HepG2 (cell line): ENCODE measurements around the gene HRC. TPM values are rescaled to one million over a fixed set of nuclear protein-coding genes. Genes with fewer than 3 reads are reported as not detected.

Experiments used
- BCLAF1 ChIP-seq: fragments of 450-650 bp; IDR thresholded peaks from 2 replicates; pipeline ENCODE4 v1.6.1; 2017; ENCODE audit warnings: mild to moderate bottlenecking
- CSRNP1 ChIP-seq: sonication (generic); formaldehyde crosslinking; IDR thresholded peaks from 2 replicates; pipeline ENCODE4 v1.8.1; 2023; ENCODE audit warnings: mild to moderate bottlenecking, missing genetic modification reagents
- HOXA3 ChIP-seq: sonication (generic); formaldehyde crosslinking; IDR thresholded peaks from 2 replicates; pipeline ENCODE4 v1.5.0; 2020; ENCODE audit warnings: missing genetic modification reagents
- ISL2 ChIP-seq: sonication (generic); formaldehyde crosslinking; IDR thresholded peaks from 2 replicates; pipeline ENCODE4 v1.5.0; 2020; ENCODE audit warnings: missing genetic modification reagents
- KDM2A ChIP-seq: sonication (generic); formaldehyde crosslinking; IDR thresholded peaks from 2 replicates; pipeline ENCODE4 v1.4.0; 2020; ENCODE audit warnings: low read depth, missing genetic modification reagents, borderline replicate concordance
- MTF2 ChIP-seq: sonication (generic); formaldehyde crosslinking; IDR thresholded peaks from 2 replicates; pipeline ENCODE4 v1.5.0; 2020; ENCODE audit warnings: missing genetic modification reagents, borderline replicate concordance
- PAX8 ChIP-seq: sonication (generic); formaldehyde crosslinking; IDR thresholded peaks from 2 replicates; pipeline ENCODE4 v1.8.0; 2022; ENCODE audit warnings: mild to moderate bottlenecking, missing genetic modification reagents, borderline replicate concordance
- RARA ChIP-seq: IDR thresholded peaks from 2 replicates; pipeline ENCODE4 v1.6.1; 2016; ENCODE audit warnings: missing genetic modification reagents, missing compliant biosample characterization
- RFX3 ChIP-seq: IDR thresholded peaks from 2 replicates; pipeline ENCODE4 v1.6.1; 2016; ENCODE audit warnings: missing biosample characterization, missing genetic modification reagents
- SOX13 ChIP-seq, 3 experiments: fragments of 450-650 bp in 1 of 3; sonication (generic) in 1 of 3; formaldehyde crosslinking in 1 of 3; IDR thresholded peaks in 2 of 3; conservative IDR thresholded peaks in 1 of 3; 2 replicates each; pipeline versions ENCODE4 v1.5.0 to v1.6.1; 2016 to 2020; ENCODE audit warnings: antibody characterized with exemption in 1 of 3, mild to moderate bottlenecking in 1 of 3, missing compliant biosample characterization in 1 of 3, missing genetic modification reagents in 1 of 3, moderate library complexity in 1 of 3
- SPEN ChIP-seq: sonication (generic); formaldehyde crosslinking; IDR thresholded peaks from 2 replicates; pipeline ENCODE4 v1.5.1; 2020; ENCODE audit warnings: low read depth, mild to moderate bottlenecking, missing genetic modification reagents
- USF2 ChIP-seq, 2 experiments: sonication (generic) in 1 of 2; formaldehyde crosslinking in 1 of 2; IDR thresholded peaks; 2 replicates each; pipeline versions ENCODE4 v1.5.1 to v1.6.1; 2011 to 2020; ENCODE audit warnings: borderline replicate concordance in 1 of 2, low read depth in 1 of 2, low read length in 1 of 2, mild to moderate bottlenecking in 1 of 2, missing genetic modification reagents in 1 of 2, moderate library complexity in 1 of 2
- ZNF18 ChIP-seq: sonication (generic); formaldehyde crosslinking; IDR thresholded peaks from 2 replicates; pipeline ENCODE4 v1.8.0; 2022; ENCODE audit warnings: mild to moderate bottlenecking, missing genetic modification reagents; ENCODE audit not compliant: insufficient replicate concordance
- ZNF292 ChIP-seq: sonication (generic); formaldehyde crosslinking; IDR thresholded peaks from 2 replicates; pipeline ENCODE4 v1.8.1; 2022; ENCODE audit warnings: mild to moderate bottlenecking, low read depth, missing genetic modification reagents, borderline replicate concordance
- ZNF557 ChIP-seq: sonication (generic); formaldehyde crosslinking; IDR thresholded peaks from 2 replicates; pipeline ENCODE4 v1.4.0; 2020; ENCODE audit warnings: missing genetic modification reagents
- ZNF770 ChIP-seq: sonication (generic); formaldehyde crosslinking; IDR thresholded peaks from 2 replicates; pipeline ENCODE4 v1.5.0; 2020; ENCODE audit warnings: mild to moderate bottlenecking, missing genetic modification reagents
- polyA plus RNA-seq, 8 experiments: library from polyadenylated mRNA; depleted of rRNA in 3 of 8; stranded (reverse) in 7 of 8; unstranded in 1 of 8; fragments of >200 nt; fragmentation: Illumina TruSeq in 4 of 8; extraction: Trizol in 4 of 8; gene quantifications; 2 replicates each; pipeline versions ENCODE4 v1.2.1 to v1.2.3, GENCODE V29; 2011 to 2016; ENCODE audit warnings: low read depth in 4 of 8, missing spikeins in 1 of 8, mixed read lengths in 1 of 8; ENCODE audit not compliant: insufficient read depth in 1 of 8
- total RNA-seq, 5 experiments: library from RNA; depleted of rRNA; stranded (reverse); fragments of >200 nt; fragmentation: Illumina TruSeq; extraction: Trizol; gene quantifications; 2 replicates each; pipeline ENCODE4 v1.2.3, GENCODE V29; 2016; ENCODE audit warnings: low read depth in 1 of 5

The HRC gene
- total and polyA plus RNA-seq, 2 of the 13 experiments (the other 11 are each of a cell fraction or from before 2014, with no cell fraction given): 3.6 to 15.4 TPM

GRCh38 chr19:49157445-49158224 is 2.4 kb upstream of the HRC start, which contains the start of gene TRPM4 (continued):
- no peak for TF ChIP-seq ZNF18 (CRISPR knock-in tag)
- TF ChIP-seq PAX8 (CRISPR knock-in tag): no peak
- TF ChIP-seq SOX13 (IDR thresholded peaks at IDR 0.05): no peak; the same call in 1 of the 2 replicates
- TF ChIP-seq SOX13 (CRISPR knock-in tag; conservative IDR thresholded peaks at IDR 0.05 in 1 of 2, IDR thresholded peaks at IDR 0.05 in 1 of 2): 0 out of 4 replicates have a peak, but pooled peaks of 1 of the 2 experiments have one; percentile 5
- TF ChIP-seq BCLAF1: no peak
- TF ChIP-seq ZNF557: no peak
- 0 out of 2 replicates have a peak, but pooled peaks have one; percentile 37 for TF ChIP-seq SPEN (CRISPR knock-in tag)
- TF ChIP-seq KDM2A: peak; percentile 61; the same call in 1 of the 2 replicates
- TF ChIP-seq USF2 (IDR thresholded peaks at IDR 0.05; ENCODE audit: low read depth, low read length): no peak
- no peak for TF ChIP-seq USF2 (CRISPR knock-in tag; IDR thresholded peaks at IDR 0.05; ENCODE audit: borderline replicate concordance)
- TF ChIP-seq RFX3 (CRISPR knock-in tag): no peak
- TF ChIP-seq CSRNP1 (CRISPR knock-in tag): no peak
- peak; percentile 53; the same call in 1 of the 2 replicates for TF ChIP-seq HOXA3 (CRISPR knock-in tag)
- no peak for TF ChIP-seq RARA
- peak; percentile 34; the same call in 1 of the 2 replicates for TF ChIP-seq ZNF292 (CRISPR knock-in tag)
- no peak for TF ChIP-seq ISL2 (CRISPR knock-in tag)
- TF ChIP-seq MTF2 (CRISPR knock-in tag): 0 out of 2 replicates have a peak, but pooled peaks have one; percentile 43
- TF ChIP-seq ZNF770 (CRISPR knock-in tag): no peak
